MM.1S (cell line): ENCODE data around the gene SLC4A8.

Experiments
- DNase-seq: peaks from one replicate; pipeline ENCODE4 v3.0.0-alpha.2; 2015
- H2AFZ ChIP-seq: fragments of 300-600 bp; sonication (generic); 2 replicates; pipeline ENCODE4 v1.6.0; 2016; ENCODE audit warnings: antibody characterized with exemption, low read length
- H3F3A ChIP-seq: fragments of 300-600 bp; sonication (generic); 2 replicates; pipeline ENCODE4 v1.6.1; 2016; ENCODE audit warnings: mild to moderate bottlenecking, antibody characterized with exemption, low read length, moderate library complexity, mixed read lengths; ENCODE audit not compliant: insufficient read depth
- H3K27ac ChIP-seq: fragments of 300-600 bp; sonication (generic); 2 replicates; pipeline ENCODE4 v1.5.1; 2016; ENCODE audit warnings: mild to moderate bottlenecking, low read length
- H3K27me3 ChIP-seq: fragments of 300-600 bp; sonication (generic); replicated peaks from 2 replicates; pipeline ENCODE4 v1.6.0; 2016; ENCODE audit warnings: low read length; ENCODE audit not compliant: insufficient read depth
- H3K36me3 ChIP-seq: fragments of 300-600 bp; sonication (generic); replicated peaks from 2 replicates; pipeline ENCODE4 v1.6.1; 2016; ENCODE audit warnings: mild to moderate bottlenecking, low read length, mixed read lengths; ENCODE audit not compliant: insufficient read depth
- H3K4me1 ChIP-seq: fragments of 300-600 bp; sonication (generic); 2 replicates; pipeline ENCODE4 v1.6.1; 2016; ENCODE audit warnings: low read length, mixed read lengths
- H3K4me2 ChIP-seq: fragments of 300-600 bp; sonication (generic); 2 replicates; pipeline ENCODE4 v1.6.0; 2016; ENCODE audit warnings: low read depth, low read length
- H3K4me3 ChIP-seq: fragments of 300-600 bp; sonication (generic); 2 replicates; pipeline ENCODE4 v1.5.1; 2016; ENCODE audit warnings: low read length, mixed read lengths
- H3K79me2 ChIP-seq: fragments of 300-600 bp; sonication (generic); 2 replicates; pipeline ENCODE4 v1.6.1; 2016; ENCODE audit warnings: mixed run types, low read length, mixed read lengths
- H3K9ac ChIP-seq: fragments of 300-600 bp; sonication (generic); 2 replicates; pipeline ENCODE4 v1.6.1; 2016; ENCODE audit warnings: low read length, mixed read lengths
- H3K9me2 ChIP-seq: fragments of 300-600 bp; sonication (generic); replicated peaks from 2 replicates; pipeline ENCODE4 v1.6.1; 2016; ENCODE audit warnings: mild to moderate bottlenecking, low read length, mixed read lengths; ENCODE audit not compliant: insufficient read depth
- H3K9me3 ChIP-seq: fragments of 300-600 bp; sonication (generic); replicated peaks from 2 replicates; pipeline ENCODE4 v1.6.1; 2016; ENCODE audit warnings: mild to moderate bottlenecking, low read length, mixed read lengths; ENCODE audit not compliant: insufficient read depth
- H4K20me1 ChIP-seq: fragments of 300-600 bp; sonication (generic); 2 replicates; pipeline ENCODE4 v1.6.1; 2016; ENCODE audit warnings: mild to moderate bottlenecking, low read length, moderate library complexity, mixed read lengths; ENCODE audit not compliant: insufficient read depth
- EZH2 ChIP-seq: fragments of 300-600 bp; sonication (generic); optimal IDR thresholded peaks from 2 replicates; pipeline ENCODE3; 2017; ENCODE audit warnings: low read depth, mild to moderate bottlenecking, antibody characterized with exemption, low read length, mixed read lengths
- EZH2phosphoT487 ChIP-seq: fragments of 300-600 bp; sonication (generic); IDR thresholded peaks from 2 replicates; pipeline ENCODE4 v1.6.1; 2018; ENCODE audit warnings: antibody characterized with exemption, low read length
- TF ChIP-seq, protein P1 (sequence below): fragments of 300-600 bp; sonication (generic); IDR thresholded peaks from 2 replicates; pipeline ENCODE4 v1.5.1; 2016; ENCODE audit warnings: antibody characterized with exemption, low read length, mixed read lengths

Gene SLC4A8

DNA sequence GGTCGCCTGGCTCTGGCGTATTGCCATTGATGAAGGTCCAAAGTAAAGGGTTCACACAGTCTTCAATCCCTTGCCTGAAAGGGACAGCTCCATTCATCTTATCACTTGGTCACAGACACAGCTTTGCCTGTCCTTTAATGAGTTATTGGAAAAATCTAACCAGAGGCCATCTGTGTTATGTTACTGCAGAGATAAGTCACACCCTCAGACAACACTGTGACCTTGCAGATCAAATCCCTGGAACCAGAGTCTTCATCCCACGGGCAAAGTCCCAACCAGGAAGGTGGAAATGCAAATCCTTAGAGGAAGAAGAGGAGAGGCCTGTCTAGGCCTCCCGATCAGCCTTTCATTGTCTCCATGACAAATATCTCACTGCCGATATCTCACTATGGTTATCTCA lies 98.1 kb downstream of the SLC4A8 start:
- no peak overlapping the region for H3K9ac ChIP-seq
- H3K9me2 ChIP-seq, result no peaks in the 10 kb centered on the region
- no peak overlapping the region for H3K27ac ChIP-seq
- no peak for DNase-seq
- no peak overlapping the region for H3K4me2 ChIP-seq
- no peak for TF ChIP-seq EZH2
- TF ChIP-seq EZH2phosphoT487, result no peak
- TF ChIP-seq, protein P1, sequence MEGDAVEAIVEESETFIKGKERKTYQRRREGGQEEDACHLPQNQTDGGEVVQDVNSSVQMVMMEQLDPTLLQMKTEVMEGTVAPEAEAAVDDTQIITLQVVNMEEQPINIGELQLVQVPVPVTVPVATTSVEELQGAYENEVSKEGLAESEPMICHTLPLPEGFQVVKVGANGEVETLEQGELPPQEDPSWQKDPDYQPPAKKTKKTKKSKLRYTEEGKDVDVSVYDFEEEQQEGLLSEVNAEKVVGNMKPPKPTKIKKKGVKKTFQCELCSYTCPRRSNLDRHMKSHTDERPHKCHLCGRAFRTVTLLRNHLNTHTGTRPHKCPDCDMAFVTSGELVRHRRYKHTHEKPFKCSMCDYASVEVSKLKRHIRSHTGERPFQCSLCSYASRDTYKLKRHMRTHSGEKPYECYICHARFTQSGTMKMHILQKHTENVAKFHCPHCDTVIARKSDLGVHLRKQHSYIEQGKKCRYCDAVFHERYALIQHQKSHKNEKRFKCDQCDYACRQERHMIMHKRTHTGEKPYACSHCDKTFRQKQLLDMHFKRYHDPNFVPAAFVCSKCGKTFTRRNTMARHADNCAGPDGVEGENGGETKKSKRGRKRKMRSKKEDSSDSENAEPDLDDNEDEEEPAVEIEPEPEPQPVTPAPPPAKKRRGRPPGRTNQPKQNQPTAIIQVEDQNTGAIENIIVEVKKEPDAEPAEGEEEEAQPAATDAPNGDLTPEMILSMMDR, result no peak
- no peaks in the 10 kb centered on the region for H4K20me1 ChIP-seq
- no peaks in the 10 kb centered on the region for H3K36me3 ChIP-seq
- H2AFZ ChIP-seq, result no peak overlapping the region
- H3K4me1 ChIP-seq, result no peaks in the 10 kb centered on the region
- no peak overlapping the region for H3K4me3 ChIP-seq
- H3K79me2 ChIP-seq, result no peaks in the 10 kb centered on the region
- no peaks in the 10 kb centered on the region for H3K9me3 ChIP-seq
- no peaks in the 10 kb centered on the region for H3F3A ChIP-seq
- no peaks in the 10 kb centered on the region for H3K27me3 ChIP-seq

DNA sequence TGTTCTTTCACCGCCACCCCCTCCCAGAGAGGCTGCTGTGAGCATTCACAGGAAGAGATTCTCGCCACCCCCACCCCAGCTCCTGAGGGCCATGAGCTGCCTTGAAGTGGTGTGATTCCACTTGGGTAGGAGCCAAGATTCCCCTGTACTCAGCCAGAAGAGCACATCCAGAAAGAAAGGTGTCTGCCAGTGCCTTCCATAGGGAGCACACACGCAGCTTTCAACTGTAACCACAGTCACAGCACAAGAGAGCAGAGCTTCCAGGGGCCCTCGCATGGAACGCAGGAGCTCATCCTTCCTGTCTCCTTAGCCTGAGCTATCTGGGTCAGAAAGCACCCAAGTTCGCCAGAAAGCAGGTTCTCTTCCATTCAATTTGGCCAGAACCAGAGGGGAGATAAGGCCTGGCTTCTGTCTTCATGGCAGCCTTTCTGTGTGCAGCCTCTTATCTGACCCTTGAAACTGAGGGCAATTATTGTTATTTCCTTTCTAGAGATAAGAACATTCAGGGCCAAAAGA lies 99.8 kb downstream of the SLC4A8 start:
- H4K20me1 ChIP-seq, result no peaks in the 10 kb centered on the region
- H3K36me3 ChIP-seq, result no peaks in the 10 kb centered on the region
- H3K4me2 ChIP-seq, result no peak overlapping the region
- no peak overlapping the region for H3K9ac ChIP-seq
- H3K79me2 ChIP-seq, result no peaks in the 10 kb centered on the region
- H3F3A ChIP-seq, result no peaks in the 10 kb centered on the region
- TF ChIP-seq EZH2phosphoT487 (no peak), EZH2 (no peak)
- TF ChIP-seq, protein P1, result no peak
- H3K4me1 ChIP-seq, result no peaks in the 10 kb centered on the region
- no peaks in the 10 kb centered on the region for H3K9me2 ChIP-seq
- no peak overlapping the region for H3K27ac ChIP-seq
- no peaks in the 10 kb centered on the region for H3K9me3 ChIP-seq
- no peak for DNase-seq
- H3K27me3 ChIP-seq, result no peaks in the 10 kb centered on the region
- H3K4me3 ChIP-seq, result no peak overlapping the region
- no peak overlapping the region for H2AFZ ChIP-seq

DNA sequence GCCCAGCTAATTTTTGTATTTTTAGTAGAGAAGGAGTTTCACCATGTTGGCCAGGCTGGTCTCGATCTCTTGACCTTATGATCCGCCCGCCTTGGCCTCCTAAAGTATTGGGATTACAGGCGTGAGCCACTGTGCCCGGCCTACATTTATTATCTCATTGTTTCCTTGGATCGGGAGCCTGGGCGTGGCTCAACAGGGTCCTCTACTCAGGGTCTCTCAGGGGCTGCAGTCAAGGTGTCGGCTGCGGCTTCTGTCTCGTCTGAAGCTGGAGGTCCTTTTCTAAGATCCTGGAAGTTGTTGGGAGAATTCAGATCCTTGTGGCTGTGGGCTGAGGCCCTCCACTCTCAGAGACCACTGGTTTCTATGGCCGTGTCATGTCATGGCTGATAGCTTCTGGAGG lies 100.9 kb downstream of the SLC4A8 start:
- H3K9me2 ChIP-seq, result no peaks in the 10 kb centered on the region
- no peak overlapping the region for H3K9ac ChIP-seq
- H3K9me3 ChIP-seq, result no peaks in the 10 kb centered on the region
- H3K4me2 ChIP-seq, result no peak overlapping the region
- H3K4me3 ChIP-seq, result no peak overlapping the region
- DNase-seq, result no peak
- no peaks in the 10 kb centered on the region for H3K36me3 ChIP-seq
- no peaks in the 10 kb centered on the region for H3K79me2 ChIP-seq
- no peaks in the 10 kb centered on the region for H4K20me1 ChIP-seq
- H3K4me1 ChIP-seq, result no peaks in the 10 kb centered on the region
- H3F3A ChIP-seq, result no peaks in the 10 kb centered on the region
- TF ChIP-seq EZH2 (no peak), EZH2phosphoT487 (no peak)
- no peak overlapping the region for H3K27ac ChIP-seq
- H3K27me3 ChIP-seq, result no peaks in the 10 kb centered on the region
- no peak overlapping the region for H2AFZ ChIP-seq

DNA sequence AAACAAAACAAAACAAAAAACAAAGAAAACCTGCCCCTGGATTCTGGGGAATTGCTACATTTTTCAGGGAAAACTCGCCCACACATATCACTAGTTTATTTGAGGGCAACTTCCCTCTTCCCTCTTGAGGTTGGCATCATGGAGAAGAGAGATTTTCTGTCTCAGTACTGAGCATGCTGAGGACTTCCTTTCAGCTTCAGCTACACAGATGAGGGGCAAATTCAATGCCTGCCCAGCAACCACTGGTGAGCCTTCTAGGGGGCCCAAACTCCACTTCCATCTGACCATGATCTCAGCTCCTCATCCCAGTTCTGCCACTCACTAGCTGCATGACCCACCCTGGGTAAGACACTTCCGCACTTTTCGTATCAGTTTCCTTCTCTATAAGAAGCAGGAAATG lies 103.3 kb downstream of the SLC4A8 start:
- Histone ChIP-seq H3K27me3 (no peaks in the 10 kb centered on the region), H3K4me1 (no peaks in the 10 kb centered on the region), H2AFZ (no peak overlapping the region), H3K4me3 (no peak overlapping the region), H4K20me1 (no peaks in the 10 kb centered on the region), H3K9ac (no peak overlapping the region), H3K9me2 (no peaks in the 10 kb centered on the region), H3K36me3 (no peaks in the 10 kb centered on the region), H3F3A (no peaks in the 10 kb centered on the region), H3K9me3 (no peaks in the 10 kb centered on the region), H3K27ac (no peak overlapping the region), H3K4me2 (no peak overlapping the region), H3K79me2 (no peaks in the 10 kb centered on the region)
- DNase-seq, result no peak
- TF ChIP-seq EZH2 (no peak), EZH2phosphoT487 (no peak)
- TF ChIP-seq, protein P1, result no peak
